Gastrocnemius medialis (tissue), 4 donors: Measurements from ENCODE around the gene HPS1.

Experiments used
- CTCF ChIP-seq, 5 experiments: fragments of 450-650 bp in 3 of 5; fragments of 200-600 bp in 2 of 5; sonication (generic) in 2 of 5; IDR thresholded peaks in 4 of 5; conservative IDR thresholded peaks in 1 of 5; 1 replicate in 4 of 5; 2 replicates in 1 of 5; pipeline ENCODE4 v1.5.1; 2016 to 2019; ENCODE audit warnings: antibody characterized with exemption in 5 of 5, mild to moderate bottlenecking in 3 of 5, moderate library complexity in 3 of 5
- POLR2A ChIP-seq, 2 donors: fragments of 450-650 bp; IDR thresholded peaks; one replicate each; pipeline ENCODE4 v1.6.1; 2017; ENCODE audit warnings: antibody characterized with exemption in 2 of 2, mild to moderate bottlenecking in 2 of 2, moderate library complexity in 2 of 2

GRCh38 chr10:98414578-98414931, 32.2 kb downstream of the HPS1 start:
- TF ChIP-seq POLR2A (IDR thresholded peaks at IDR 0.05) (no peak), CTCF (IDR thresholded peaks at IDR 0.05 in 4 of 5, conservative IDR thresholded peaks at IDR 0.05 in 1 of 5) (no peak)
